GM19463 (cell line): Measurements from ENCODE around the gene CD40LG.

Experiments used
- ATAC-seq: cut with Tn5 transposase; IDR thresholded peaks from one replicate; pipeline ENCODE4 v1.9.1; 2021; ENCODE audit warnings: mild to moderate bottlenecking, moderate library complexity; ENCODE audit not compliant: unreplicated experiment

The CD40LG gene

DNA sequence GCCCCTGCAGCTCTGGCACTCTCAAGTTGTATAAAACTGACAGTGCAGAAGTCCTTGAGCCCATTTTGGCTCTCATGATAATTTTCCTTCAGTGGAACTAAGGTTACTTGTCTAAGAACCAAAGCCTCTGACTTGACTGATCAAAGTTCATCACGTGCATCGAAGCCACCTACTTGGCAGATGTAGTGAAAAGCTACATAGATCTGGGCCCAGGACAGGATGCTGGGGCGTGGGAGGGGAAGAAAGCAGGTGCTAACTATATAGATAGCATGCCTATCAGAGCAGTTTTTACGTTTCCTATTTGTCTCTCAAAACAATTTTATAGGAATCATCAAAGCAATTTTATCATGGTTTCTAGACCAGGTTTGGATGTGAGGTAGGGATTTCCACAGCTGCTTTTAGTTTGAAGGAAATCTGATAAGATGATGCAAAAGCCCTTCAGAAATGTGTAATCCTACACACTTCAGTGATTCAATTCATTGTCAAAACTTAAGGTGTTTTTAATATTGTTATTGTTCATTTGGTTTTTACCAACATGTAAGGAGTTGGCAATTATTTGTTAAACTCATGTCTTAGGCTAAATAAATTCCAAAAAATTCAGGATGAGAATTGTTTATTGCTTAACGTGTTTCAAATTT is 1.2 kb upstream of the CD40LG start:
- ATAC-seq: peak; percentile 57

DNA sequence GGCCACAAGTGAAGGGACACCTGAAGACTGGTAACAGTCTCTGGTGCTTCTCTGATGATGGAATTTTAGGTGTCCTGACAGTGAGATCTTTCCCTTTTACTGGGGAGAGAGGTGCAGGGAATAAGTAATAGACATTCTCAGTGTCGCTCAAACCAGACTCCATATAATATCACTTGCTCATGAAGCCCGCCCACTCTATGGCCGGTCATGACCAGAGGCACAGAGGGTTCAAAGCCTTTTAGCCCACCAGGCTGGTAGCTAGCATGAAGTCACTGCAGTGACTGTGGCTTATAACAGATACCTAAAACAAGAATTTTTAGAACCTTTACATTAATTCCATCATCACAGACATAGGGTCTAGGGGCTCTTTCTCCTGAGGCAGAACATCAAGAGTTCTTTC is 2.9 kb downstream of the CD40LG start:
- no peak for ATAC-seq

DNA sequence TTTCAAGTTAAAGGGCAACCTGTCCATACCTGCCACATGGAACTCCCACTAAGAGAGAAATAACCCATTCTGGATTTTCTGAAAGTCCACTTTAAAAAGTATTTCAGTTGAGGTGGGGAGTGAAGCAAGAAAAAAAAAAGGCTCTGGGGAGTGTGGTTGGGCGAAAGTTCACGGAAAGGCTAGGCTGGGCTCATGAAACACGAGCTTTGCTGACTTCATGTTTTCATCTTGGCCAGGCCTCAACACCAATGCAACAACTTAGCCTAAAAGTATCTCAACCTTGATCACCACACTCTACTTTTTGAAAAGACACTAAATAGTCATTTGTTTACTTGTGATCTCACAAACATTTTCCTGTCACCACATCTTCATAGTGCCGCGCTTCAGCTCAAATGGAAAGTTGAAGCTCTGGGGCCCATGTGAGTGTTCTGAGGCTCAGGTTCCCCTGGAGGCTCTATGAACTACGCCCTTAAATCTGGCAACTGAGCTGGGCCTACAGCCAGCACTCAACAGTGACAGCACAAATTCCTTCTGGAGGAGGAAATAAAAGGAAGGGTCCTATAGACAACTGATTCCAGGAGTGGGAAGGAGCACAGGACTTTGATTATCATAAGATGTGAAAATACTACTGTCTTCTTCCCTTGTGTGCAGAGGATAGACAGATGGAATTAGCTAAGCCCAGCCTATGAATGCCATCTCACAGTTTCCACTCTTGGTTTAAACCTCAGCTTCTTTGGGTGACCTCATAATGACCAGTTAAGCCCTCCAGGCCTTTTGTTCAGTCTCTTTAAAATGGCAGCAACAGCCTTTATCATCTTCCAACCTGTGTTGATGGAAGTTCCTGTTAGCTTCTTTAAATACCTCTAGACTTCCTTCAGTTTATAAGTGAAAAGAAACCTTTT is 5.1 kb downstream of the CD40LG start:
- no peak for ATAC-seq

DNA sequence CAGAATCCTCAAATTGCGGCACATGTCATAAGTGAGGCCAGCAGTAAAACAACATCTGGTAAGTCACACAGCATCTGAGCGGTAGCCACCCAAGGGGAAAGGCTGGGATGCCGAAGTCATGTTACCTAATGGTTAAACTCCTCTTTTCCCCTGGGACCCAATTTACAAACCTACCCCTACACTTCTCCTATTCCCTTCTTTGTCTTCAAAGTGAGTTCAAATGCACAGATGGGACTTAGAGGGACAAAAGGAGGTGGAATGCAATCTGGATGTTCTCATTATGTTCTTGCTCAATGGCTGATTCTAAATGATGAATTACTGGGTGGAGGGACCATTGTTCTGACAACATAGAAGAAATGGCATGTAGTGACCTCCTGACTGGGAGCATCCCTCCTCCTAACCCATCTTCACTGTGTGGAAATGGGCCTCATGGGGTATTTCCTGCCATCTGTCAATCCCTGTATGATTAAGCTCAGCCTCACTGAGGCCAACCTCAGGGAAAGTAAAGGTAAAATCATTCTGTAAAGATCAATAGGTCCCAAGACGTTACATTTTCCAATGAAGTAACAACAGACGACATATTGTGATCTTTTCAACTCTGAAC is 8.5 kb downstream of the CD40LG start:
- ATAC-seq: no peak

DNA sequence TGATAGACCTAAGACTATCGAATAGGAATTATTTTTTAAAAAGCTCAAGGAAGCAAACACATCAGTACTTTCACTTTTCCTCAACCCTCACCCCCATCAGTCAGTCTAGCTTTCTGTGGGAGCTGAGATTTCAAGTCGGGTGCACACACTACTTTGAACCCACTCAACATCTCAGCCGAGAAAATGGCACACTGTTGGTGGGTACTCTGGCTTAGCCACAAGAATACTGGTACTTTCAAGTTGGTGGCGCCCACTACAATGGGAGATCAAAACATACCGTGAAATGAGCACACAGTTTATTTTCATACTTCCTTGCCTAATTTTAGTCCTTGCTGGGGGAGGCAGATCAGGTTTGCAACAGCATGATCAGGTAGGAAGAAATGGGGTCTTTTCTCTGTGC is 10.2 kb downstream of the CD40LG start:
- ATAC-seq: no peak

DNA sequence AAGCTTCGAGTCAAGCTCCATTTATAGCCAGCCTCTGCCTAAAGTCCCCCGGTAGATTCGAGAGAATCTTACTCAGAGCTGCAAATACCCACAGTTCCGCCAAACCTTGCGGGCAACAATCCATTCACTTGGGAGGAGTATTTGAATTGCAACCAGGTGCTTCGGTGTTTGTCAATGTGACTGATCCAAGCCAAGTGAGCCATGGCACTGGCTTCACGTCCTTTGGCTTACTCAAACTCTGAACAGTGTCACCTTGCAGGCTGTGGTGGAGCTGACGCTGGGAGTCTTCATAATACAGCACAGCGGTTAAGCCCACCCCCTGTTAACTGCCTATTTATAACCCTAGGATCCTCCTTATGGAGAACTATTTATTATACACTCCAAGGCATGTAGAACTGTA is 11.2 kb downstream of the CD40LG start:
- no peak for ATAC-seq

DNA sequence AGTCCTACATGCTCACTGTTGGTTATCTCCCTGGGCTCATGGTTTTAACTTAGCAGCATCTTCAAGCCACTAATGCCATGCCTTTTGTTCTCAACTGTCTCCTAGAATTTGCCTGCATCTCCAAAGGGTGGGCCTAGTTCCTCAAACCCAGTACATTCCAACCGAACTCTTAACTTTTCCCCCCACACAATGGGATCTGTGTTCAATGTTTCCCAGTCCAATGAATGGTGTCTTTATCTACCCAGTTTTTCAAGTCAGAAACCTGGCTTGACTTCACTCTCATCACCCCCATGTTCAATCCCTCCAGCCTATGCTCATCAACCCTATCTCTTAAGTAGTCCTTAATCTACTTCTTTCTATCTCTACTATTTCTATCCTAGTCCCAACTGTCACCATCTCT is 12.9 kb downstream of the CD40LG start:
- ATAC-seq: no peak

DNA sequence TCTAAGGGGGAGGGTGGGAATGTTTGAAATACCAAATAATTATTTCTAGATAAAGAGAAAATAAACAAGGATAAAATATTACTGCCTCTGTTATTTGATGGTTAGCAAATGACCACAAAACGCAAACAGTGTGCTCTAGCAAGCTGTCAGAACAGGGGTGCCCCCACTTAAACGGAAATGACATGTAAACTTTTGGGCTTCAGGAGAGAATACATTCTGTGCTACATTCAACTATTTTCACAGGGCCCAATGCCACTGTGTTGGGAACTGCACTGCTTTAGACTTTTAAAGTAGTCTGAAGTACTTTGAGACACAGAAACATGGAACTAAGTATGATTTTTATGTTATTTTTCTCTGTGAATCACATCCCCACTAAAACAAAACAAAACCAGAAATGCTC is 14.1 kb downstream of the CD40LG start:
- ATAC-seq: no peak

DNA sequence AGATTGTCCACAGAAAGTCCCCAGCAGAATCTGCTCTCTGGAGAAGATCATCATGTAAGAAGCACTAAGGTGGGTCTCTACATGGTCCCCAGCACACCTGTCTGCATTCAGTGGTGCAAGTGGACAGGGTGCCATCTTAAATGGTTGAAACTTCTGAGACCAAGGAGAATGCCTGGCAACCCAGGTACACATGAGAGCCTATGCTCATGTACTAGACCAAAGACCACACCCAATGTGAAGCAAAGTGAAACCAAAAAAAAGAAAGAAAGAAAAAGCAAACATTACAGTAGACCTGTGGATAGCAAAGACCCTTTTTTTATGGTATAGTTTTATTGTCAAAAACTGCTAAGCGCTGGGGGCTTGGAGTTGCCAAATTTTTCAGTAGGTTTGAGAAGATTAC is 15.0 kb downstream of the CD40LG start:
- ATAC-seq: no peak

DNA sequence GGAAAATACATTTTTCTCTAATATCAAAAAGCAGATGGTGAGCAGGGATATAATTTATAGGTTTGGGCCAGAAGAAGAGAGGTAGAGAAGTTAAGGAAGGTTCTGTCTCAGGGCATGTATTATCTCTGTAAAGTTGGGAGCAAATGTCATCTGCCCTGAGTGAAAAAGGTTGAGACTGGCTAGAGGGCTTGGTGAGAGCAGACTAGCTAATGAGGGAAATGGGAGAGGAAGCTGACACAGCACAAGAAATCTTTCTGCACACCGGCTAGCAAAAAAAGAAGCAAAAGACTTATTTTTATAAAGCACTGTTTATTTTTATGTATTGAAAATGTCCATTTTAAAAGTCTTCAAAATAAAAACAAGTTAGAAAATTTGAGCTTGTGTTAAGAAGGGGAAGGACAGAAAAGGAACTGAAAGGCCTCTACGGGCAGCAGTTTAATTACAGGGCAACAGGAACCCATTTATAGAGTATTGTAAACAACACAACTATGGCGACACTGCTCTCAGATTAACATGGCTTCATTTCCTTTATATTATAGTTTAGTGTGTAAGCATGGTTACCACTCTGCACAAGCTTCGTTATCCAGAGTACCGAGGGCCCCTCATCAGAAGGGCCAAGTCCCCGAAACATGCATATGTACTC is 17.4 kb downstream of the CD40LG start:
- peak; percentile 64 for ATAC-seq

DNA sequence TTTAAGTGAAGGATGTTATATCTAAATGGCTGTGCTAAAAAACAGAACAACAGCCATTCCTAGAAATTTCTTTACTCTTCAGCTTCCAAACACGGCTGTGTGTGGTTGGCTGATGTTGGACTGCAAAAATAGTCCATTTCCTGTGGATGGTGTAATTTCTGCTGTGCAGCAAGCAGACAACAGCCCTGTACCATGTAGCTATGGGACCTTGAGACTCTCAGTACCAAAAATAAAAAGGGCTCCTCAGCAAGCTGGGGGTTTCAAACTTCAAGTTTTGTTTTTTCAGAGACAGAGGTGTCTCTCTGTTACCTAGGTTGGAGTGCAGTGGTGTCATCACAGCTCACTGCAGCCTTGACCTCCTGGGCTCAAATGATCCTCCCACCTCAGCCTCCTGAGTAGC is 18.1 kb downstream of the CD40LG start:
- no peak for ATAC-seq

DNA sequence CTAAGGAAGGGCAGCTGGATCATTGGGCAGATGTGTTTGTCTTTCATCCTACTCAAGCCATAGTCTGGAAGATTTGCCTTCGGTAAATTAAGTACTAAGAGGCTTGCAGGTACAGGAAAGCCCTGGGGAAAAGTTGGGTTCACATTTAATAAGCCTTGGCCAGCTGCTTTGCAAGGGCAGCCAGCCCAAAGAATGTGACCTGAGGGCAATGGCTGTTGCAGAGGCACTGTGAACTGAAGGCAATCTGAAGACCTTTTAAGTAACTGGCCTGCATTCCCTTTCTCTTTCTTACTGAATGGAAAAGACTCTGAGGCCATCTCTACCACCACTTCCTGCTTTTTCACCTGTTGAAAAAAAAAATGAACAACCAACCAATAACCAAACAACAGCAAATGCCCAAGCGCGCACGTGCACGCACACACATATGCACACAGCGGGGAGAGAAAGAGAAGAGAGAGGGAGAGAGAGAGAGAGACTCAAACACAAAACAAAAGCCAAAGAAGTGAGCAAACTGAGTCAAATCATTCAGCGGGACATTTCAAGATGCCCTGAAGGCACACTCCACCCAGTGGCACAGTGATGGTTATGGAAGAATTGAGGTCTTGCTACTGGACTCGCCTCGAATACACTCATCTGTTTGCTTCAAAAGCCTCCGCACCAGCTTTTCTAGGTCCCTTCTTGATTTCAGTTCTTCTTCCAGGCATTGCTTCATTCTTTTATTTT is 19.6 kb downstream of the CD40LG start:
- ATAC-seq: no peak

DNA sequence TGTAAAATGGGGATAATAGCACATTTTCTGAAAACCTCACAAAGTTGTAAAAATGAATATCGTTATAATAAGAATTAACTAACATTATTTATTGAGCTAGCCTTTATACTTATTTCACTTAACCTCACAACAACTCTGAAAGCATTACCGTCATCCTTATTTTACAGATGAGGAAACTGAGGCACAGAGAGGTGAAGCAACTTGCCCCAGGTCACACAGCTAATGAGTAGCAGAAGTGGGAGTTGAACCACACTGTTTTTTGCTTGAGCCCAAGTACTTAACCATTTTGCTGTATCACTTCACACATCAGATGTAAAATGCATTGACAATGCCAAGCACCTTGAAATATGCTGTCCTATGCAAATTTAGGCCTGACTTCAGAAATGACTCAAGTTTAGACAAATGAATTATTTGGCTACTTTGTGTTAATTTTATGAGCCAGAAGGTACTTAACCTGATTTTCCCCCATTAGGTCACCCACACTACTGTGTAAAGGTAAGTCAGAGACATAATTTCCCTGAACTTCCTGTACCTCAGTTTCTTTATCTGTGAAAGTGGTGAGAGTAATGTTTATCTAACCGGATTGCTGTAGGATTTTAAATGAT is 23.1 kb downstream of the CD40LG start:
- ATAC-seq: peak; percentile 40

DNA sequence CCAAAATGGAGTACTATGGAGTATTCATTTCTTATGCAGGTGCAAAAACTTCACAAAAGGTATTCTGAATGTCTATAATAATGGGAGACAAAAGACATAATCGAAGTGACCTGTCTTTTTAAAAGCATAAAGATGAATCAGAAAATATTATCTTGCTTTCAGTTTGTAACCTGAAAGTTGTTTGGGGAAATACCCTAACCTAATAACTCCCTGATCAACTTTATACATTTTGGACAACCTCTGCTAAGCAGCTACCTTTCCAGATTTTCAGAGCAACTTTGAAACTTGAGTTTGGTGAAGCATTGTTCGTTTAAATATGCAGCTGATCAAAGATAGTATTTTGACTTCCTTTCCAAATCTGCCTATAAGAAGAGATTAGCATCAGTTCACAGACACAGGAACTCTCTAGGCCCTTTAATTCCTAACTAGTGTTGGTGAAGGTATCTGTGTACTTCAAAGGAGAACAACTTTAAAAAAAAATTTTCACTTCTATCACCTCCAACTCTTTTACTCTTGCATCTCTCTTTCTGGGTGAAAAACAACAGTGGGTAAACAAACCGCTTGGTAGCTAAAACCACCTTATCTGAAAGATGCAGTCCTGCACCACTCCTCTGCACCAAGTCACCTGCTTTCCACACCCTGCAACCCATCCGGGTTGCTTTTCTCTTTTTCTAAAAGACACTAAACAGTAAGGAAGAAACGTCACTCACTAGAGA is 26.5 kb downstream of the CD40LG start:
- no peak for ATAC-seq

DNA sequence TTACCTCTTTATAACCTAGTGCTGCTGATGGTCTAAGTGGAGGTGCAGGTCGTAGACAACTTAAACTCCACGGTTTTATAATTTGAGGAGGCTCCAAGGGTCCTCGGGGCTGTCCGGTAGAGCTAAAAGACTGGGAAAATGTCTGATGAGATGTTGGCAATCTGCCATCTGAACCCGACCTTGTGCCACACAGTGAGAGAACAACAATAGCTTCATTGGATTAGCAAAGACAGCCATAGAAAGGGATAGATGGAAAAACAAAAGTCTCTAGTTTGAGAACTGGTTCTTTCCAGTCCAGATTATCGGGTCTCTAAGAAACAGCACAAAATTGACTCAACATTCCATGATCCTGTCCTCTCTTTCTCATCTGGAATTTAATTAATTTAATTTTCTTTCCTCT is 31.6 kb downstream of the CD40LG start:
- no peak for ATAC-seq

DNA sequence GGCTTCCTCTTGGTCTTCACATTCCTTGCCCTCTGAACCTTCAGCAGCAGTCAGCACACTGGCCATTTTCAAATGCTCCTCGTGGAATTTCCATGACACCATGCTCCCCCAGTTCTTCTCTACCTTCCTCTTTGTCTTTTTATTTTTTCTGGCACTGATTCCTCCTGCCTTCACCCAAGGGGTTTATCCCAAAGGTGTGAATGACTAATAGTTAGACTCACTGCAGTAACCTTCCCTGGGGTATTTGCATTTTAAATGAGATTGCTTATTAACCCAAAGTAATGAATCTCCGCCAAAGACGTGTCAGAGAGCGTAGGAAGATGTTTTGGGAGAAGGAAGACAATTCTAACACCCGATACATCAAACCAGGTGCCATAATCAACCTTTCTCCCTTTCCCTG is 36.2 kb downstream of the CD40LG start:
- ATAC-seq: peak; percentile 64

DNA sequence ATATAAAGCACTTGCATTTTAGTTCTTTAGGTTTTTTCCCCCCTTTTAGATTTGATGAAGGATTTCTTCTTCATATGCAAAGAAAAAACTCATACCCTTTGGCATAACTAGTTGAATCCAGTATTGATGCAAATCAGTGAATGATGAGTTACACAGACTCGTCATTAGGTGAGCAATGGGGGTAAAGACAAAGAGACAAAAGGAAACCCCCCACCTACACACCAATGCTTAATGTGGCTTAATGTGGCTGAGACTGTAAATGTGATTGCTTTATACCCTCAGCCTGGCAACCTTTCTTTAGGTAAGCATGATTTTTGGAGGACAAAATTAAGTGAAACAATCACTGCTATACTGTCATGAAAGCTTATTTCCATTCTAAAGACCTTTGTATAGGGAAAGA is 39.5 kb downstream of the CD40LG start:
- peak; percentile 36 for ATAC-seq

DNA sequence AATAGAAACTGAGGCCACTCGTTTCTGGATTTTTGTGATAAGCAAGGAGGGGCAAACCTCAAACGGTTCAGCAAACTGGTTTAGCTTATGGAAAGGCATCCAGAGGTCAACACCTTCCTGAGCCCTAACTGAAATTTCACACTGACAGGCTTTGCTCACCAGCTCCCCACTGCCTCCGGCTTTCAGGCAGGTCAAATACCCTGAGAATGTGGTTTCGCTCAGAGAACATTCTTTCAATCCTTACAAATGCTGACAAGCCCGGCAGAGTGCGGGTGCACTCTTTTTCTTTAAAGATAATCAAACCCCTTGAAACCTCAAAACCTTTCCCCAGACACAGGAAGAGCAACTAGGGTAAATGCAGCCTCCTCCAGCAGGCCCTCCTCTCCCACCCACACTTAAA is 41.5 kb downstream of the CD40LG start:
- no peak for ATAC-seq

DNA sequence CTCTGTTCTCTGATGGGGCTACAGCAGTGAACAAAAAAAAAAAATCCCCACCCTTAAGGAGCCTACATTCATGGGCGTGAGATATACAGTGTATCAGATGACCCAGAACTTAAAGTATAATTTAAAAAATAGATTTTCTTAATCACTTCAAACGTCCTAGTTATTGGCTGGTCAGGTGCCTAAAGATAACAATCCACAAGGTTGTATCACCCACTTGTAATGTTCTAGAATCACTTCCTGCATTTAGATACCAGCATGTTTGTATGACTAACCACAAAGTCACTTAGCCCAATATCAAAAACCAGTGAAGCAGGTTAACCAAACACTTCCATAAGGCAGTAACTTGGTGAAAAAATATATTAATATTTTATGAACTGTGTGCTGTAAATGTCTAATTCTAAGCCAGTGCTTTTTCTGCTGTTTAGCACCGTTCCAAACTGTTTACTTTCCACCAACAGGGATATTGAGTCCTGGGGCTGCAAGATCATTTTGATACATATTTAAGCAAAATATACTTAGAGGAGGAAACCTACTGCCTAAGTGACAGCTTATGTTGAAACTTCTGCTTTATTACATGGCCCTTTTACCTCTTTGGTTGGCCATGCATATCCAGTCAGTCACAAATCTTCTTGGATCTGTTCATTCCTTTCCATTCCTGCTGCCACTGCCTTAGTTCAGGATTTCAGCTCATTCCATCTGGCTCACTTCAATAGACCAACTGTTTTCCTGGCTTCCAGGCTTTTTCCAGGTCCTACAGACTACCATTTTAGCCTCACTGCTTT is 43.3 kb downstream of the CD40LG start:
- ATAC-seq: no peak
